Stimulated activated CD4-positive, alpha-beta T cell treated with anti-CD3 and anti-CD28 coated beads, Interleukin-1b, Interleukin-23, amount 100 ng/mL, for 48 hours (primary cell): Measurements from ENCODE around the gene APOL5.
"Not testable (repeated sequence)": the region's sequence is repeated elsewhere in the genome, so short reads cannot be mapped to it uniquely, and the experiment has no call there.

Experiments used
- DNase-seq: peaks from one replicate; pipeline ENCODE4 v3.0.0-alpha.2; 2020

APOL5 gene

GRCh38 chr22:35712672-35713071 is 5.0 kb upstream of the APOL5 start:
- no peak for DNase-seq

GRCh38 chr22:35719212-35719875 is 1.7 kb downstream of the APOL5 start:
- no peak for DNase-seq

GRCh38 chr22:35721960-35722359 is 4.3 kb downstream of the APOL5 start:
- DNase-seq: no peak

GRCh38 chr22:35725521-35725920 is 7.8 kb downstream of the APOL5 start:
- DNase-seq: no peak

- DNase-seq: no peak
These were observed 8.7 kb downstream of the APOL5 start for GRCh38 chr22:35726398-35726797.

GRCh38 chr22:35726933-35727332 is 9.3 kb downstream of the APOL5 start:
- no peak for DNase-seq

GRCh38 chr22:35727436-35727835 is 9.8 kb downstream of the APOL5 start:
- no peak for DNase-seq

GRCh38 chr22:35728639-35729308 is 11.1 kb downstream of the APOL5 start:
- no peak for DNase-seq

GRCh38 chr22:35729309-35729698 is 11.6 kb downstream of the APOL5 start:
- no peak for DNase-seq

- DNase-seq: no peak
These were observed 13.6 kb downstream of the APOL5 start for GRCh38 chr22:35731321-35731720.

GRCh38 chr22:35732116-35732515 is 14.4 kb downstream of the APOL5 start:
- no peak for DNase-seq

GRCh38 chr22:35733036-35733435 is 15.4 kb downstream of the APOL5 start:
- no peak for DNase-seq

- no peak for DNase-seq
These were observed 16.3 kb downstream of the APOL5 start for GRCh38 chr22:35733791-35734516.

GRCh38 chr22:35734517-35734827 is 16.8 kb downstream of the APOL5 start:
- DNase-seq: no peak

GRCh38 chr22:35735542-35735941 is 17.9 kb downstream of the APOL5 start:
- no peak for DNase-seq

- no peak for DNase-seq
These were observed 18.5 kb downstream of the APOL5 start for GRCh38 chr22:35736166-35736565.

- no peak for DNase-seq
These were observed 19.0 kb downstream of the APOL5 start for GRCh38 chr22:35736701-35737100.

- not testable (repeated sequence) for DNase-seq
These were observed 20.2 kb downstream of the APOL5 start for GRCh38 chr22:35737886-35738285.

- DNase-seq: no peak
These were observed 21.6 kb downstream of the APOL5 start for GRCh38 chr22:35739076-35739930.

GRCh38 chr22:35739931-35740380 is 22.3 kb downstream of the APOL5 start:
- no peak for DNase-seq

- DNase-seq: no peak
These were observed 22.9 kb downstream of the APOL5 start for GRCh38 chr22:35740616-35741015.

- DNase-seq: no peak
These were observed 24.8 kb downstream of the APOL5 start for GRCh38 chr22:35742342-35743100.
